Measurements from ENCODE around the gene FAM217B.

DNA sequence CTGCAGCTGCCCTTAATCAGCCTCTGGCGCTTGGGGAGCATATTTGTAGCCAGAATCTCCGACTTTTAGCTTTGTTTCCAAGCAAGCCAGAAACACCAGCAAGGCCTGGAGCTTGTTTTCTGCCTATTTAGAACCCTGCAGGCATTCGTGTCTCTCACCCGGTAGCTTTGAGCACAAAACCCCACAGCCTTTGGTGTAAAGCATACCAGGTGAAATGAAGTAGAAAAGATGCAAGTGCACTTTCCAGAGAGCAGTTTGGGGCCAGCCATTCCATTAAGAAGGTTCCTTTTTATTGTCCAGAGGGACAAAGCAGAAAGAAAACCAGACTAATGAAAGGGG, 736 bp downstream of the FAM217B start:
- TF ChIP-seq EZH2 (IDR thresholded peaks at IDR 0.05) = no peak
- TF ChIP-seq, protein P1, sequence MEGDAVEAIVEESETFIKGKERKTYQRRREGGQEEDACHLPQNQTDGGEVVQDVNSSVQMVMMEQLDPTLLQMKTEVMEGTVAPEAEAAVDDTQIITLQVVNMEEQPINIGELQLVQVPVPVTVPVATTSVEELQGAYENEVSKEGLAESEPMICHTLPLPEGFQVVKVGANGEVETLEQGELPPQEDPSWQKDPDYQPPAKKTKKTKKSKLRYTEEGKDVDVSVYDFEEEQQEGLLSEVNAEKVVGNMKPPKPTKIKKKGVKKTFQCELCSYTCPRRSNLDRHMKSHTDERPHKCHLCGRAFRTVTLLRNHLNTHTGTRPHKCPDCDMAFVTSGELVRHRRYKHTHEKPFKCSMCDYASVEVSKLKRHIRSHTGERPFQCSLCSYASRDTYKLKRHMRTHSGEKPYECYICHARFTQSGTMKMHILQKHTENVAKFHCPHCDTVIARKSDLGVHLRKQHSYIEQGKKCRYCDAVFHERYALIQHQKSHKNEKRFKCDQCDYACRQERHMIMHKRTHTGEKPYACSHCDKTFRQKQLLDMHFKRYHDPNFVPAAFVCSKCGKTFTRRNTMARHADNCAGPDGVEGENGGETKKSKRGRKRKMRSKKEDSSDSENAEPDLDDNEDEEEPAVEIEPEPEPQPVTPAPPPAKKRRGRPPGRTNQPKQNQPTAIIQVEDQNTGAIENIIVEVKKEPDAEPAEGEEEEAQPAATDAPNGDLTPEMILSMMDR (IDR thresholded peaks at IDR 0.05) = no peak

All from neural progenitor cell (in vitro differentiated cells).